Panc1 (cell line): Measurements from ENCODE around the gene GNAT2. TPM values are rescaled to one million over a fixed set of nuclear protein-coding genes. Genes with fewer than 3 reads are reported as not detected.

ENCODE experiments used
- ATAC-seq: fragments of 200-7000 bp; cut with Tn5 transposase; 2 replicates; pipeline ENCODE4 v1.9.1; 2020; ENCODE audit warnings: mild to moderate bottlenecking, moderate library complexity
- BruUV-seq: library from RNA; stranded (reverse); fragments of 400-500 nt; replicated peaks from 2 replicates; lab custom pipeline; 2021; lab: Mats Ljungman, UMichigan
- CTCF ChIA-PET: fragments of 300-600 bp; sonication (Branson Sonifier 250); formaldehyde crosslinking; loops from one replicate; lab custom pipeline; 2022; ENCODE audit warnings: antibody characterized with exemption; lab: Charles Lee
- POLR2A ChIA-PET: fragments of 300-600 bp; sonication (Branson Sonifier 250); formaldehyde crosslinking; loops from one replicate; lab custom pipeline; 2022; ENCODE audit warnings: antibody characterized with exemption; lab: Charles Lee
- DNase-seq: peaks from one replicate; pipeline ENCODE4 v3.0.0-alpha.2; 2010; ENCODE audit warnings: low read depth, low spot score
- H3K27ac ChIP-seq: 2 replicates; pipeline ENCODE4 v1.5.1; 2011; ENCODE audit warnings: mild to moderate bottlenecking, low read length, inconsistent platforms
- H3K27me3 ChIP-seq: fragments of 200-500 bp; sonication (Bioruptor generic); 2 replicates; pipeline ENCODE4 v1.6.0; 2014; ENCODE audit warnings: low read length, inconsistent platforms; ENCODE audit not compliant: control insufficient read depth, insufficient read depth
- H3K36me3 ChIP-seq: fragments of 200-500 bp; sonication (Bioruptor generic); 2 replicates; pipeline ENCODE4 v1.5.1; 2014; ENCODE audit warnings: inconsistent platforms, mild to moderate bottlenecking, low read length, moderate library complexity; ENCODE audit not compliant: control insufficient read depth, insufficient read depth
- H3K4me1 ChIP-seq: 2 replicates; pipeline ENCODE4 v1.5.1; 2011; ENCODE audit warnings: inconsistent platforms, mild to moderate bottlenecking, low read length, moderate library complexity; ENCODE audit not compliant: control insufficient read depth, insufficient read depth
- H3K4me3 ChIP-seq, 2 experiments: 2 replicates each; pipeline ENCODE4 v1.5.1; 2011 to 2012; ENCODE audit warnings: low read depth in 2 of 2, low read length in 2 of 2, mild to moderate bottlenecking in 2 of 2, inconsistent platforms in 1 of 2, moderate library complexity in 1 of 2
- H3K9me3 ChIP-seq: fragments of 200-500 bp; sonication (Bioruptor generic); 2 replicates; pipeline ENCODE4 v1.5.1; 2014; ENCODE audit warnings: low read depth, mild to moderate bottlenecking, inconsistent platforms, low read length, moderate library complexity; ENCODE audit not compliant: control insufficient read depth, insufficient read depth
- POLR2AphosphoS5 ChIP-seq: IDR thresholded peaks from 2 replicates; pipeline ENCODE4 v1.6.1; 2012; ENCODE audit warnings: mild to moderate bottlenecking, low read depth, low read length, moderate library complexity
- REST ChIP-seq, 2 experiments: IDR thresholded peaks; 2 replicates each; pipeline ENCODE4 v1.6.1; 2011 to 2012; ENCODE audit warnings: low read depth in 2 of 2, control low read depth in 1 of 2, low read length in 1 of 2, mild to moderate bottlenecking in 1 of 2, moderate library complexity in 1 of 2; ENCODE audit not compliant: insufficient read depth in 1 of 2
- SIN3A ChIP-seq: IDR thresholded peaks from 2 replicates; pipeline ENCODE4 v1.6.1; 2012; ENCODE audit warnings: low read depth, mild to moderate bottlenecking, low read length, moderate library complexity, borderline replicate concordance; ENCODE audit not compliant: insufficient read depth
- TCF7L2 ChIP-seq: IDR thresholded peaks from 2 replicates; pipeline ENCODE4 v1.6.1; 2011; ENCODE audit warnings: mild to moderate bottlenecking, low read depth, low read length, inconsistent platforms
- in situ Hi-C: cut with HindIII; loops from 2 replicates; pipeline ENCODE4 v1.10.0; 2016; ENCODE audit warnings: low sequenced_read_pairs, low pct_unique_long_range_greater_than_20kb
- intact Hi-C: fragments of 100-400 bp; cut with micrococcal nuclease; formaldehyde crosslinking; loops from one replicate; pipeline ENCODE4 v1.10.0; 2022; ENCODE audit not compliant: unreplicated experiment
- total RNA-seq: library from RNA; stranded (reverse); gene quantifications from one replicate; pipeline ENCODE4 v1.2.1, GENCODE V29; 2021; ENCODE audit not compliant: unreplicated experiment
- TF ChIP-seq, protein P1 (sequence below): fragments of 450-650 bp; IDR thresholded peaks from 2 replicates; pipeline ENCODE4 v1.5.1; 2017; ENCODE audit warnings: mild to moderate bottlenecking

GNAT2 gene
- total RNA-seq, 1 experiment from 2014 or later: 0.44 TPM

DNA sequence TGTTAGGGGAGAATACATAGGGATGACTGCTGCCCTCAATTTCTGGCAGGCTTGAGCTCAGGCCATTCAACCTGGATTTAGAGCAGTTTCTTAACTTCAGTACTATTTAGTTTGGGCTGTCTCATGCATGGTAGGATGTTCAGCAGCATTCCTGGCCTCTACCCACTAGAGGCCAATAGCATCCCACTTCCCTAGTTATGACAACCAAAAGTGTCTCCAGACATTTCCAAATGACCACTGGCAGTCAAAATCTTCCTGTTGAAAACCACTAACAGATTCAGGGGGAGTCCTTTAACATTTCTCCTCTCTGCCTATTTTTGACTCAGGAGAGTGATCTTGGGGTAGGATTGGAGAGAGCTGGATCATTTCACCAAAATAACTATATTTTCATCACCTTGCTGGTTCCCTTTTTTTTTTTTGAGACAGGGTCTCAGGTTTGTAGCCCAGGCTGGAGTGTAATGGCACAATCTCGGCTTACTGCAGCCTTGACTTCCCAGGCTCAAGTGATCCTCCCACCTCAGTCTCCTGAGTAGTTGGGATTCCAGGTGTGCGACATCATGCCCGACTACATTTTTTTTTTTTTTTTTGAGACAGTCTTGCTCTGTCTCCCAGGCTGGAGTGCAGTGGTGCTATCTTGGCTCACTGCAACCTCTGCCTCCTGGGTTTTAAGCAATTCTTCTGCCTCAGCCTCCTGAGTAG is 8.7 kb downstream of the GNAT2 start:
- H3K9me3 ChIP-seq: no peaks in the 10 kb centered on the region
- ChIA-PET POLR2A (interaction anchor here (0.6 kb wide), 1 partner anchor 61 kb away, joined by 6 read pairs; no protein-coding TSS in a partner anchor), CTCF (no interaction called here)
- intact Hi-C loops: no loop called here
- no peaks in the 10 kb centered on the region for H3K4me1 ChIP-seq
- no peaks in the 10 kb centered on the region for H3K36me3 ChIP-seq
- no peak overlapping the region for H3K27ac ChIP-seq
- no peak for ATAC-seq
- DNase-seq: no peak
- in situ Hi-C loops: no loop called here
- no peaks in the 10 kb centered on the region for H3K27me3 ChIP-seq
- BruUV-seq: no TSS peak
- no peak overlapping the region for H3K4me3 ChIP-seq
- TF ChIP-seq SIN3A (no peak), REST (IDR thresholded peaks at IDR 0.05; ENCODE audit: insufficient read depth in 1 of 2, low read depth in 2 of 2, low read length in 1 of 2) (no peak), POLR2AphosphoS5 (no peak), TCF7L2 (no peak)
- TF ChIP-seq, protein P1, sequence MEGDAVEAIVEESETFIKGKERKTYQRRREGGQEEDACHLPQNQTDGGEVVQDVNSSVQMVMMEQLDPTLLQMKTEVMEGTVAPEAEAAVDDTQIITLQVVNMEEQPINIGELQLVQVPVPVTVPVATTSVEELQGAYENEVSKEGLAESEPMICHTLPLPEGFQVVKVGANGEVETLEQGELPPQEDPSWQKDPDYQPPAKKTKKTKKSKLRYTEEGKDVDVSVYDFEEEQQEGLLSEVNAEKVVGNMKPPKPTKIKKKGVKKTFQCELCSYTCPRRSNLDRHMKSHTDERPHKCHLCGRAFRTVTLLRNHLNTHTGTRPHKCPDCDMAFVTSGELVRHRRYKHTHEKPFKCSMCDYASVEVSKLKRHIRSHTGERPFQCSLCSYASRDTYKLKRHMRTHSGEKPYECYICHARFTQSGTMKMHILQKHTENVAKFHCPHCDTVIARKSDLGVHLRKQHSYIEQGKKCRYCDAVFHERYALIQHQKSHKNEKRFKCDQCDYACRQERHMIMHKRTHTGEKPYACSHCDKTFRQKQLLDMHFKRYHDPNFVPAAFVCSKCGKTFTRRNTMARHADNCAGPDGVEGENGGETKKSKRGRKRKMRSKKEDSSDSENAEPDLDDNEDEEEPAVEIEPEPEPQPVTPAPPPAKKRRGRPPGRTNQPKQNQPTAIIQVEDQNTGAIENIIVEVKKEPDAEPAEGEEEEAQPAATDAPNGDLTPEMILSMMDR: no peak

- intact Hi-C loops (no loop called here), in situ Hi-C loops (no loop called here)
- DNase-seq (no peak), ATAC-seq (no peak)
- ChIA-PET POLR2A (no interaction called here), CTCF (no interaction called here)
- no peak overlapping the region for H3K27ac ChIP-seq
- no peak overlapping the region for H3K4me3 ChIP-seq
- TF ChIP-seq, protein P1: no peak
- TF ChIP-seq REST (IDR thresholded peaks at IDR 0.05; ENCODE audit: insufficient read depth in 1 of 2, low read depth in 2 of 2, low read length in 1 of 2) (no peak), SIN3A (no peak), TCF7L2 (no peak), POLR2AphosphoS5 (no peak)
- H3K4me1 ChIP-seq: no peaks in the 10 kb centered on the region
- H3K9me3 ChIP-seq: no peaks in the 10 kb centered on the region
- BruUV-seq: no TSS peak
- no peaks in the 10 kb centered on the region for H3K27me3 ChIP-seq
- no peaks in the 10 kb centered on the region for H3K36me3 ChIP-seq
Observed at GRCh38 chr1:109609881-109610280, 9.5 kb downstream of the GNAT2 start.
